H1 (cell line): ENCODE results near the gene NHS. TPM values are rescaled to one million over a fixed set of nuclear protein-coding genes. Genes with fewer than 3 reads are reported as not detected.

ENCODE experiments used
- BACH1 ChIP-seq: IDR thresholded peaks from 2 replicates; pipeline ENCODE4 v1.6.1; 2012; ENCODE audit warnings: low read length, improper control_type of control experiment
- CBX5 ChIP-seq: fragments of 300-800, 300-1000 bp; sonication (generic); IDR thresholded peaks from 2 replicates; pipeline ENCODE4 v1.7.1; 2016; ENCODE audit warnings: antibody characterized with exemption, low read length, low read depth
- CHD1 ChIP-seq: IDR thresholded peaks from 2 replicates; pipeline ENCODE4 v1.6.1; 2012; ENCODE audit warnings: low read depth, low read length, improper control_type of control experiment
- MAFK ChIP-seq: IDR thresholded peaks from 2 replicates; pipeline ENCODE4 v1.6.1; 2012; ENCODE audit warnings: low read depth, mild to moderate bottlenecking, improper control_type of control experiment, low read length
- NANOG ChIP-seq: IDR thresholded peaks from 2 replicates; pipeline ENCODE4 v1.6.1; 2011; ENCODE audit warnings: low read length, low read depth, mild to moderate bottlenecking, inconsistent platforms; ENCODE audit not compliant: insufficient read depth, poor library complexity, severe bottlenecking
- RBBP5 ChIP-seq: IDR thresholded peaks from 2 replicates; pipeline ENCODE4 v1.7.1; 2012; ENCODE audit warnings: low read depth, mild to moderate bottlenecking, inconsistent platforms, low read length, moderate library complexity, borderline replicate concordance
- polyA plus RNA-seq, 7 experiments: library from polyadenylated mRNA; depleted of rRNA in 3 of 7; stranded (reverse) in 5 of 7; unstranded in 2 of 7; fragments of >200 nt in 5 of 7; fragments of 200-250 nt in 2 of 7; gene quantifications; 1 replicate in 5 of 7; 2 replicates in 1 of 7; 4 replicates in 1 of 7; pipeline versions ENCODE4 v1.2.1 to v1.2.3, GENCODE V29; 2011 to 2013; ENCODE audit warnings: missing spikeins in 2 of 7, mixed read lengths in 2 of 7
- total RNA-seq: library from RNA; stranded (reverse); fragmentation: NEBNext Ultra II Directional; extraction: Animal tissue kit (Norgen Biotek cat#: 25700); gene quantifications from 2 replicates; pipeline ENCODE4 v1.2.1, GENCODE V29; 2021
- TF ChIP-seq, protein P1 (sequence below): fragments of 300-600 bp; sonication (generic); IDR thresholded peaks from 2 replicates; pipeline ENCODE4 v1.7.1; 2012; ENCODE audit warnings: low read length, moderate library complexity, mild to moderate bottlenecking, inconsistent platforms; ENCODE audit not compliant: insufficient replicate concordance

NHS gene
- total and polyA plus RNA-seq, 2 of the 8 experiments (the other 6 are each of a cell fraction or from before 2014, with no cell fraction given): 2.2 to 6.7 TPM

DNA sequence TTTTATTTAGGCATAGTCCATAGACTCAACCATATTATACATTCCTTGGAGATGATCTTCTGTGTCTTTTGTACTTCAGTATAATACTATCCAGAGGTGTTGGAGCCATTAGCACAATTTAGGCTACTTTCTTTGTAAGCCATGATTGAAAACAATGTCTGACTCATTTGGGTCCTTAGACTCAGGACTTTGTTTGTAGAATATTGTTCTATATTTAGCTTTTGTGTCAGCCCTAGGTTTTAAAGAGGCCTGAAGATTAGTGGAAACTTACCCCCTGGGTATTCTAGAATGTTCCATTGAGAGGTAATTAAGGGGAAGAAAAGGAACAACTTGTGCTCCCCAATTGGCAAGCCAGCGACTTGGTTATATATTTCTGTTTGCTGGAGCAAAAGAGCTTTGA, 217.1 kb downstream of the NHS start (continued):
- TF ChIP-seq, protein P1, sequence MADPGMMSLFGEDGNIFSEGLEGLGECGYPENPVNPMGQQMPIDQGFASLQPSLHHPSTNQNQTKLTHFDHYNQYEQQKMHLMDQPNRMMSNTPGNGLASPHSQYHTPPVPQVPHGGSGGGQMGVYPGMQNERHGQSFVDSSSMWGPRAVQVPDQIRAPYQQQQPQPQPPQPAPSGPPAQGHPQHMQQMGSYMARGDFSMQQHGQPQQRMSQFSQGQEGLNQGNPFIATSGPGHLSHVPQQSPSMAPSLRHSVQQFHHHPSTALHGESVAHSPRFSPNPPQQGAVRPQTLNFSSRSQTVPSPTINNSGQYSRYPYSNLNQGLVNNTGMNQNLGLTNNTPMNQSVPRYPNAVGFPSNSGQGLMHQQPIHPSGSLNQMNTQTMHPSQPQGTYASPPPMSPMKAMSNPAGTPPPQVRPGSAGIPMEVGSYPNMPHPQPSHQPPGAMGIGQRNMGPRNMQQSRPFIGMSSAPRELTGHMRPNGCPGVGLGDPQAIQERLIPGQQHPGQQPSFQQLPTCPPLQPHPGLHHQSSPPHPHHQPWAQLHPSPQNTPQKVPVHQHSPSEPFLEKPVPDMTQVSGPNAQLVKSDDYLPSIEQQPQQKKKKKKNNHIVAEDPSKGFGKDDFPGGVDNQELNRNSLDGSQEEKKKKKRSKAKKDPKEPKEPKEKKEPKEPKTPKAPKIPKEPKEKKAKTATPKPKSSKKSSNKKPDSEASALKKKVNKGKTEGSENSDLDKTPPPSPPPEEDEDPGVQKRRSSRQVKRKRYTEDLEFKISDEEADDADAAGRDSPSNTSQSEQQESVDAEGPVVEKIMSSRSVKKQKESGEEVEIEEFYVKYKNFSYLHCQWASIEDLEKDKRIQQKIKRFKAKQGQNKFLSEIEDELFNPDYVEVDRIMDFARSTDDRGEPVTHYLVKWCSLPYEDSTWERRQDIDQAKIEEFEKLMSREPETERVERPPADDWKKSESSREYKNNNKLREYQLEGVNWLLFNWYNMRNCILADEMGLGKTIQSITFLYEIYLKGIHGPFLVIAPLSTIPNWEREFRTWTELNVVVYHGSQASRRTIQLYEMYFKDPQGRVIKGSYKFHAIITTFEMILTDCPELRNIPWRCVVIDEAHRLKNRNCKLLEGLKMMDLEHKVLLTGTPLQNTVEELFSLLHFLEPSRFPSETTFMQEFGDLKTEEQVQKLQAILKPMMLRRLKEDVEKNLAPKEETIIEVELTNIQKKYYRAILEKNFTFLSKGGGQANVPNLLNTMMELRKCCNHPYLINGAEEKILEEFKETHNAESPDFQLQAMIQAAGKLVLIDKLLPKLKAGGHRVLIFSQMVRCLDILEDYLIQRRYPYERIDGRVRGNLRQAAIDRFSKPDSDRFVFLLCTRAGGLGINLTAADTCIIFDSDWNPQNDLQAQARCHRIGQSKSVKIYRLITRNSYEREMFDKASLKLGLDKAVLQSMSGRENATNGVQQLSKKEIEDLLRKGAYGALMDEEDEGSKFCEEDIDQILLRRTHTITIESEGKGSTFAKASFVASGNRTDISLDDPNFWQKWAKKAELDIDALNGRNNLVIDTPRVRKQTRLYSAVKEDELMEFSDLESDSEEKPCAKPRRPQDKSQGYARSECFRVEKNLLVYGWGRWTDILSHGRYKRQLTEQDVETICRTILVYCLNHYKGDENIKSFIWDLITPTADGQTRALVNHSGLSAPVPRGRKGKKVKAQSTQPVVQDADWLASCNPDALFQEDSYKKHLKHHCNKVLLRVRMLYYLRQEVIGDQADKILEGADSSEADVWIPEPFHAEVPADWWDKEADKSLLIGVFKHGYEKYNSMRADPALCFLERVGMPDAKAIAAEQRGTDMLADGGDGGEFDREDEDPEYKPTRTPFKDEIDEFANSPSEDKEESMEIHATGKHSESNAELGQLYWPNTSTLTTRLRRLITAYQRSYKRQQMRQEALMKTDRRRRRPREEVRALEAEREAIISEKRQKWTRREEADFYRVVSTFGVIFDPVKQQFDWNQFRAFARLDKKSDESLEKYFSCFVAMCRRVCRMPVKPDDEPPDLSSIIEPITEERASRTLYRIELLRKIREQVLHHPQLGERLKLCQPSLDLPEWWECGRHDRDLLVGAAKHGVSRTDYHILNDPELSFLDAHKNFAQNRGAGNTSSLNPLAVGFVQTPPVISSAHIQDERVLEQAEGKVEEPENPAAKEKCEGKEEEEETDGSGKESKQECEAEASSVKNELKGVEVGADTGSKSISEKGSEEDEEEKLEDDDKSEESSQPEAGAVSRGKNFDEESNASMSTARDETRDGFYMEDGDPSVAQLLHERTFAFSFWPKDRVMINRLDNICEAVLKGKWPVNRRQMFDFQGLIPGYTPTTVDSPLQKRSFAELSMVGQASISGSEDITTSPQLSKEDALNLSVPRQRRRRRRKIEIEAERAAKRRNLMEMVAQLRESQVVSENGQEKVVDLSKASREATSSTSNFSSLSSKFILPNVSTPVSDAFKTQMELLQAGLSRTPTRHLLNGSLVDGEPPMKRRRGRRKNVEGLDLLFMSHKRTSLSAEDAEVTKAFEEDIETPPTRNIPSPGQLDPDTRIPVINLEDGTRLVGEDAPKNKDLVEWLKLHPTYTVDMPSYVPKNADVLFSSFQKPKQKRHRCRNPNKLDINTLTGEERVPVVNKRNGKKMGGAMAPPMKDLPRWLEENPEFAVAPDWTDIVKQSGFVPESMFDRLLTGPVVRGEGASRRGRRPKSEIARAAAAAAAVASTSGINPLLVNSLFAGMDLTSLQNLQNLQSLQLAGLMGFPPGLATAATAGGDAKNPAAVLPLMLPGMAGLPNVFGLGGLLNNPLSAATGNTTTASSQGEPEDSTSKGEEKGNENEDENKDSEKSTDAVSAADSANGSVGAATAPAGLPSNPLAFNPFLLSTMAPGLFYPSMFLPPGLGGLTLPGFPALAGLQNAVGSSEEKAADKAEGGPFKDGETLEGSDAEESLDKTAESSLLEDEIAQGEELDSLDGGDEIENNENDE: no peak
- TF ChIP-seq BACH1 (no peak), MAFK (no peak), RBBP5 (no peak), CHD1 (no peak), NANOG (no peak), CBX5 (no peak)
